Adrenal gland (tissue), 12 donors: ENCODE data around the gene ATP6V0C. TPM values are rescaled to one million over a fixed set of nuclear protein-coding genes. Genes with fewer than 3 reads are reported as not detected.

Source experiments
- DNase-seq, 7 donors: peaks; one replicate each; pipeline ENCODE4 v3.0.0-alpha.2; 2019 to 2020
- H3K27ac ChIP-seq, 5 donors: fragments of 200-600 bp; sonication (generic) in 4 of 5; 1 replicate in 3 of 5; 2 replicates in 2 of 5; pipeline versions ENCODE4 v1.5.1 to v1.8.0; 2016 to 2020; ENCODE audit warnings: mild to moderate bottlenecking in 1 of 5
- H3K27me3 ChIP-seq: fragments of 200-600 bp; 2 replicates; pipeline ENCODE4 v1.8.0; 2021
- H3K36me3 ChIP-seq, 2 donors: fragments of 200-600 bp; replicated peaks in 1 of 2; 1 replicate in 1 of 2; 2 replicates in 1 of 2; pipeline versions ENCODE4 v1.5.1 to v1.8.0; 2018 to 2022
- H3K4me1 ChIP-seq, 2 donors: fragments of 200-600 bp; replicated peaks in 1 of 2; 1 replicate in 1 of 2; 2 replicates in 1 of 2; pipeline versions ENCODE4 v1.5.1 to v1.8.0; 2018 to 2021
- H3K4me3 ChIP-seq, 4 donors: fragments of 200-600 bp; sonication (generic) in 3 of 4; one replicate each; pipeline ENCODE4 v1.5.1; 2016 to 2018
- H3K9me3 ChIP-seq, 3 donors: fragments of 200-600 bp; sonication (generic) in 1 of 3; replicated peaks in 1 of 3; 1 replicate in 2 of 3; 2 replicates in 1 of 3; pipeline versions ENCODE4 v1.5.1 to v1.8.0; 2016 to 2021
- CTCF ChIP-seq, 6 experiments: fragments of 450-650 bp in 4 of 6; fragments of 200-600 bp in 2 of 6; sonication (generic) in 1 of 6; IDR thresholded peaks; 1 replicate in 5 of 6; 2 replicates in 1 of 6; pipeline versions ENCODE4 v1.5.1 to v1.8.0; 2016 to 2021; ENCODE audit warnings: antibody characterized with exemption in 6 of 6, mild to moderate bottlenecking in 2 of 6, moderate library complexity in 1 of 6
- POLR2A ChIP-seq, 2 donors: fragments of 450-650 bp; IDR thresholded peaks; one replicate each; pipeline ENCODE4 v1.6.1; 2017; ENCODE audit warnings: antibody characterized with exemption in 2 of 2, mild to moderate bottlenecking in 2 of 2, moderate library complexity in 1 of 2
- WGBS, 4 donors: extraction: QIAGEN DNeasy Blood & Tissue Kit in 2 of 4; methylation state at CpG; one replicate each; pipeline versions ENCODE4 v1.1.5 to v1.1.7; 2013 to 2017; 5-methylcytosine and 5-hydroxymethylcytosine counted together
- intact Hi-C, 2 donors: fragments of 100-400 bp; cut with DNase I; formaldehyde crosslinking; loops; one replicate each; pipeline versions ENCODE4 v1.14.1 to v1.15.0; 2022 to 2023
- polyA plus RNA-seq, 3 donors: library from polyadenylated mRNA; stranded (reverse); fragments of 200-250 nt in 2 of 3; fragments of 350-450 nt in 1 of 3; fragmentation: Illumina TruSeq in 1 of 3; extraction: RNeasy Lipid Tissue Mini Kit (QIAGEN cat#74804) in 1 of 3; gene quantifications; one replicate each; pipeline ENCODE4 v1.2.3, GENCODE V29; 2013 to 2014
- total RNA-seq, 9 donors: library from RNA; depleted of rRNA in 4 of 9; stranded (reverse); fragments of >200 nt in 4 of 9; fragments of 120-200 nt in 1 of 9; fragmentation: NEBNext Ultra II Directional in 1 of 9; extraction: Animal tissue kit (Norgen Biotek cat#: 25700) in 1 of 9; gene quantifications; one replicate each; pipeline versions ENCODE4 v1.1.0 to v1.2.4, GENCODE V29; 2013 to 2023
- donor health status: healthy with polysubstance abuse.
- donor health status: Bipolar disorder and iron deficiency.
- donor health status: DM: yes; HTN: yes; CAD: no.
- donor health status: DM: no; HTN: no; CAD: no.
- donor health status: DM: no; HTN: no; CAD: no.
- donor health status: DM: yes; HTN: yes; CAD: no.

ATP6V0C gene
- total and polyA plus RNA-seq, 12 donors = 26.5 to 318 (median 133) TPM

- DNase-seq = no peak
- TF ChIP-seq POLR2A (IDR thresholded peaks at IDR 0.05) = no peak
- no peak for TF ChIP-seq CTCF (IDR thresholded peaks at IDR 0.05)
- intact Hi-C loops = no loop called here
- Histone ChIP-seq H3K4me3 (no peak overlapping the region), H3K9me3 (no peaks in the 10 kb centered on the region), H3K4me1 (peaks cover 35 to 56% of the 10 kb centered on the region in 2 donors), H3K36me3 (no peaks in the 10 kb centered on the region), H3K27me3 (peaks cover 17% of the 10 kb centered on the region), H3K27ac (no peak overlapping the region)
- 41 to 50% methylated on average over 9 of the region's 9 CpGs; no CpG with 5 or more reads in 2 of the 4 donors for WGBS, 4 donors
These were observed 43.1 kb upstream of the ATP6V0C start for GRCh38 chr16:2470603-2471015.

DNA sequence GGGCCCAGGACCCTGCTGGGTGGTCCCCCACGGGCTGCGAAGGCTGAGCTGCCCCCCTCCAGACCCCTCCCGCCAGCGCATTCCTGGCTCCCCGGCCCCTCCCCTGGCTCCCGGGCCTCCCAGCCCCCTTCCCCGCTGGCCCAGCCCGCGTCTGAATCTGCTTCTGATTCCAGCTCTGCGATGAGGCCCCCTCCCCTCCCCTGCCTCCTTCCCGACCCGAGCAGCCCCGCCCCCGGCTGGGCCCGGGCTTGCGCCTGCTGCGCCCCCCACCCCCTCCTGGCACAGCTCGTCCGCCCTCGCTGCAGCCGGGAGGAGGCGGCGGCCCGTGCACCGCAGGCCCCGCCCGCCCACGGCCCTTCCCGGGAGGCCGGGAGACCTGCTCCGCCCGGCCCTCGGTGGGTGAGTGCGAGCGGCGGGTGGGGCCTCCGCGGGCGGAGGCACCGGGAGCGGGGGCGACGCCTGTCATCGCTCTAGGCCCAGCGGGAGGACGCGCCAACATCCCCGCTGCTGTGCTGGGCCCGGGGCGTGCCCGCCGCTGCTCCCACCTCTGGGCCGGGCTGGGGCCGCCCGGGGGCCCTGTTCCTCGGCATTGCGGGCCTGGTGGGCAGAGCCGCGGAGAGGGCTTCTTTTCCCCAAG lies 42.6 kb upstream of the ATP6V0C start, which contains the start of gene NTN3:
Gene NTN3, plus strand, starts transcription at position 282 of the 637 bp plus-strand sequence. CDS start 405 bp downstream, outside the sequence.
- DNase-seq = peak in 1 of 7 donors; percentile 24
- Histone ChIP-seq H3K27me3 (peaks cover 17% of the 10 kb centered on the region), H3K36me3 (no peaks in the 10 kb centered on the region)

GRCh38 chr16:2471653-2472487 lies 41.9 kb upstream of the ATP6V0C start:
- TF ChIP-seq CTCF (IDR thresholded peaks at IDR 0.05) (no peak), POLR2A (IDR thresholded peaks at IDR 0.05) (no peak)
- Histone ChIP-seq H3K36me3 (no peaks in the 10 kb centered on the region), H3K4me3 (peak overlapping the region in 1 of 4 donors; percentile 32), H3K27ac (no peak overlapping the region), H3K27me3 (peaks cover 17% of the 10 kb centered on the region), H3K9me3 (no peaks in the 10 kb centered on the region), H3K4me1 (peaks cover 37 to 67% of the 10 kb centered on the region in 2 donors)
- intact Hi-C loops = no loop called here
- DNase-seq = no peak
- WGBS, 4 donors = 4 to 65% (median 42%) methylated on average over 5 to 61 of the region's 61 CpGs

More for the DNA sequence above, 42.6 kb upstream of the ATP6V0C start, which contains the start of gene NTN3:
- intact Hi-C loops = no loop called here
- 0 to 2% (median 1%) methylated on average over 1 to 59 of the region's 59 CpGs; no CpG with 5 or more reads in 1 of the 4 donors for WGBS, 4 donors
- peaks cover 37 to 61% of the 10 kb centered on the region in 2 donors for H3K4me1 ChIP-seq
- H3K9me3 ChIP-seq = no peaks in the 10 kb centered on the region
- TF ChIP-seq POLR2A (IDR thresholded peaks at IDR 0.05) (no peak), CTCF (IDR thresholded peaks at IDR 0.05) (no peak)
- H3K4me3 ChIP-seq = peak within 1 kb of the TSS in 1 of 4 donors; percentile 32
- peak within 1 kb of the TSS in 1 of 5 donors; percentile 8 for H3K27ac ChIP-seq

GRCh38 chr16:2472488-2472864 lies 41.3 kb upstream of the ATP6V0C start:
- TF ChIP-seq POLR2A (IDR thresholded peaks at IDR 0.05) = no peak
- TF ChIP-seq CTCF (IDR thresholded peaks at IDR 0.05) = no peak
- Histone ChIP-seq H3K4me1 (peaks cover 37 to 68% of the 10 kb centered on the region in 2 donors), H3K27me3 (peaks cover 17% of the 10 kb centered on the region), H3K4me3 (no peak overlapping the region), H3K27ac (no peak overlapping the region), H3K36me3 (no peaks in the 10 kb centered on the region), H3K9me3 (no peaks in the 10 kb centered on the region)
- WGBS, 4 donors = 85 to 95% (median 91%) methylated on average over 4 to 27 of the region's 27 CpGs
- DNase-seq = no peak
- intact Hi-C loops = no loop called here
